Stomach smooth muscle (tissue), 2 donors: Measurements from ENCODE around the gene RAPGEF1.
A peak's percentile ranks its signal among the peaks of the same experiment; 100 is the strongest.

ENCODE experiments used
- H3K27ac ChIP-seq: one replicate; pipeline ENCODE4 v1.7.0; 2013; ENCODE audit warnings: mild to moderate bottlenecking, low read length, inconsistent platforms
- H3K27me3 ChIP-seq, 2 donors: one replicate each; pipeline ENCODE4 v1.7.0; 2013; ENCODE audit warnings: low read length in 2 of 2; ENCODE audit not compliant: insufficient read depth in 2 of 2, control insufficient read depth in 1 of 2
- H3K36me3 ChIP-seq, 2 donors: one replicate each; pipeline ENCODE4 v1.7.0; 2013; ENCODE audit warnings: low read length in 2 of 2; ENCODE audit not compliant: control insufficient read depth in 2 of 2, insufficient read depth in 2 of 2
- H3K4me1 ChIP-seq: one replicate; pipeline ENCODE4 v1.7.0; 2013; ENCODE audit warnings: low read length; ENCODE audit not compliant: control insufficient read depth, insufficient read depth
- H3K4me3 ChIP-seq, 2 donors: one replicate each; pipeline ENCODE4 v1.7.0; 2013; ENCODE audit warnings: low read length in 2 of 2
- H3K9ac ChIP-seq, 2 donors: one replicate each; pipeline ENCODE4 v1.7.0; 2013; ENCODE audit warnings: low read length in 2 of 2, mild to moderate bottlenecking in 1 of 2
- H3K9me3 ChIP-seq, 2 donors: one replicate each; pipeline ENCODE4 v1.7.0; 2013; ENCODE audit warnings: low read length in 2 of 2; ENCODE audit not compliant: control insufficient read depth in 2 of 2
- donor health status: healthy.
- donor health status: Pancreatic carcinoma.

RAPGEF1 gene

DNA sequence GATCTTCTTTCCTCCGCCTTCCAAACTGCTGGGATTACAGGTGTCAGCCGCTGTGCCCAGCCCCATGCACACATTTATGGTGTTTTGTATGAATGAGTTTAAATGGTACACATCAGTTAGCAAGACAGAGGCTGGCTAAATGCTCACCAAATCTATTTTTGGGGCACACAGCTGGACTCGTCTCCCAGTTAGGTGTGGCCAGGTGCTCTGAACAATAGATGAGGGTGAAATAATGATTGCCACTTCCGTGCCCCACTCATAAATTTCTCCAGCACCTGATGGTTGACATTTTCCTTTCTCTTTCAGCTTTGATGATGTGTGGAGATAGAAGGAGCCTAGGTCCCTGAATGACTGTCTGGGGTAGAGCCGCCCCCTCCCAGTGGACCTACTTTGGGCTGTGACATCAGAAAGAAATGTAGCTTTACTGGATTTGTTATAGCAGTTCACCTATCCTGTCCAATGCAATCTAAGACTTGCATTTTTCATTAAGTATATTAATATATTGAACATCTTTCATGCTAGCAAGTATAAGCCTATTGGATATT is 8.6 kb upstream of the RAPGEF1 start:
- Histone ChIP-seq H3K9me3 (no peaks in the 10 kb centered on the region), H3K4me1 (peaks cover 3% of the 10 kb centered on the region), H3K9ac (peak overlapping the region in 1 of 2 donors; percentile 21), H3K27me3 (no peaks in the 10 kb centered on the region), H3K4me3 (no peak overlapping the region), H3K36me3 (no peaks in the 10 kb centered on the region), H3K27ac (no peak overlapping the region)

DNA sequence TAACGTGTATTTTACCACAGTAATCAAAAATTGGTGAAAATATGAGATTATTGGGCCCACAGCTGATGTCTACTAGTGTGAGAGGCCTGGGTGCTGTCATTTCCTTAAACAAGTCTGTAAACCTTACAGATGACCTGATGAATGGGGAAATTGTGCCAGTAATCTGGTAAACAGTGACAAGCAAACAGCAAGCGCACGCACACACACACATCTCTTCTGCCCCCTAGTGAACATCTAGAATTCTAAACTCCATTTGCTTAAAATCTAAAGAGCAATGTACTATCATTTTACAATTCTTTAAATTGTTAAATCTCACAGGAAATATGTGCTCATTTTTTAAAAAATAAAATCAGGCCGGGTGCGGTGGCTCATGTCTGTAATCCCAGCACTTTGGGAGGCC is 7.5 kb upstream of the RAPGEF1 start:
- Histone ChIP-seq H3K27ac (no peak overlapping the region), H3K36me3 (no peaks in the 10 kb centered on the region), H3K27me3 (no peaks in the 10 kb centered on the region), H3K9ac (no peak overlapping the region), H3K4me1 (peaks cover 3% of the 10 kb centered on the region), H3K4me3 (no peak overlapping the region), H3K9me3 (no peaks in the 10 kb centered on the region)

DNA sequence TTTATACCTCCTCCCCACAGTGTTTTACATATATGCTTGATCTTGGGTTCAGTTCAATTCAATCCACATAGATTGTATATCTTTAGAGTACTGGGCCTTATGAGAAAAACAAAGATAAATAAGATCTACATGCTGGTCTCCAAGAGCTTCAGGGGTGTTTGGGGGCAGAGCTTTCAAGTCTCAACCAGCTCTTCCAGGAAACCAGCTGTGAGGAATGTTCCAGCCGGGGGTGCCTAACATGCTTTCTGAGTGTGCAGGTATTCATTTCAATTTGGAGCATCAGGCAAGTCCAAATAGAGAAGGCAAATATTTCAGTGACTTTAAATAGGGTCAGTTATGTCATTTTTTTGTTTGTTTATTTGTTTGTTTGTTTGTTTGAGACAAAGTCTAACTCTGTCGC is 5.7 kb upstream of the RAPGEF1 start:
- Histone ChIP-seq H3K9ac (no peak overlapping the region), H3K27ac (no peak overlapping the region), H3K27me3 (no peaks in the 10 kb centered on the region), H3K9me3 (no peaks in the 10 kb centered on the region), H3K36me3 (no peaks in the 10 kb centered on the region), H3K4me3 (no peak overlapping the region), H3K4me1 (peaks cover 3% of the 10 kb centered on the region)

DNA sequence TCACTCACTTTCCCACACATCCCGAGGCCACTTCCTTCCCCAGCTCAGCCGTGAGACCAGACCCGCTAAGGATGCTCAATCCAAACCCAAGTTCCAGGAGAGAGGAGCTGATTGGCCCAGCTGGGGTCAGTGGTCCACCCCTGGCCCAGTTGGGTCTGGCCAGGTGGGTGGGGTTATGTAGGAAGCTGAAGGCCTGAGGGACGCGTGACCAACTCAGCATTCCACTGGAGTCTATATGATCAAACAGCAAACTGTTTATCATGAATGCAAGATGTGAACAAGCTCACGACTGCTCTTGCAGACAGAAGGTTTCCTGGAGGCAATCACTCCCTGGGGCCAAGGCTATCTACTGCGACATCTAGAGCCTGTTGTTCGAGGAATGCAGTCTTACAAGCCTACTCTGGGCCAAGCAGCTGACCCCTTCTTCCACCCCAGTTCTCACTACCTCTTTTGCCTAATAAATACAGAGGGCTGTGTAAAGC is 4.9 kb upstream of the RAPGEF1 start:
- no peak overlapping the region for H3K9ac ChIP-seq
- no peaks in the 10 kb centered on the region for H3K36me3 ChIP-seq
- H3K9me3 ChIP-seq = no peaks in the 10 kb centered on the region
- H3K4me3 ChIP-seq = no peak overlapping the region
- no peaks in the 10 kb centered on the region for H3K27me3 ChIP-seq
- no peak overlapping the region for H3K27ac ChIP-seq
- H3K4me1 ChIP-seq = peaks cover 3% of the 10 kb centered on the region

DNA sequence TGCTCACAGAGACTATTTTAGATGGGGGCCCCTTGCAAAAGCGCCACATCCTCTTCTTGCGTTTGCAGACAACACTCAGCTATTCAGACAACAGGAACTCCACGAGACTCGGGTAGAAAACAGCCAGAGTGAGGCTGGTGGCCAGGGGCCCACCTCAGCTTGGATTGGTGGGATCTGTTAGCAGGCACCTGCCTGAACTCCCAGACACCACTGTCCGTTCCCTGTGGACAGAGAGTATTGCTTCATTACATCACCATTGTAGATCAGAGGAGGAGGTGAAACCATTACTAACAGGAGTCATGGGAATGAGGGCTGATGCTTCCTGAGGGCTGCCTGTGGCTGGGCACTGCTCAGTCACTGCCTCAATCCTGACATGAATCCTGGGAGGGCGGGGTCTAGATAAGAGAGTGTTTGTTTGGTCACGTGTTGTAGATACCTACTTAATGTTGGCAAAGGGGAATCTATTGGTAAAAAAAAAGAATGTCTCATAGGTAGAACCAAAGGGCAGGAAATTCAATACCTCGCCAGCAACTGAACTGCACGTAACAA is 4.4 kb upstream of the RAPGEF1 start:
- Histone ChIP-seq H3K36me3 (no peaks in the 10 kb centered on the region), H3K27me3 (no peaks in the 10 kb centered on the region), H3K9ac (no peak overlapping the region), H3K4me3 (no peak overlapping the region), H3K4me1 (peaks cover 3% of the 10 kb centered on the region), H3K9me3 (no peaks in the 10 kb centered on the region), H3K27ac (no peak overlapping the region)

DNA sequence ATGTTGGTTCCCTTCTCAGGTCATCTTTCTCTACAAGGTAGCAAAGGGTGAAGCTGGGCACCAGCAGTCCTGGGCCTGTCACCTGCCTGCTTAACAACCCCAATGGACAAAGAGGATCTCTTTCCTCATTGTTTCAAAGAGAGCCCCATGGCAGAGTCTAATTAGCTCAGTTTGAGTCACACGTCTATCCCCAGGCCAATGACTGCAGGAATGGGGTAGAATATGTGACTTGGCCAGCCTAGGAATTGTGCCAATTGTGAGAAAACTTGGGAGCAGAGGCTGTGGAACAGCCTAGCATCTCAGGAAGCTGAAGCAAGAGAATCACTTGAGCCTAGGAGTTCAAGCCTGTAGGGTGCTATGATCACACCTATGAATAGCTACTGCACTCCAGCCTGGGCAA is 3.6 kb upstream of the RAPGEF1 start:
- no peaks in the 10 kb centered on the region for H3K36me3 ChIP-seq
- no peak overlapping the region for H3K9ac ChIP-seq
- H3K4me3 ChIP-seq = no peak overlapping the region
- H3K27ac ChIP-seq = no peak overlapping the region
- H3K4me1 ChIP-seq = peaks cover 10% of the 10 kb centered on the region
- H3K9me3 ChIP-seq = no peaks in the 10 kb centered on the region
- H3K27me3 ChIP-seq = no peaks in the 10 kb centered on the region

DNA sequence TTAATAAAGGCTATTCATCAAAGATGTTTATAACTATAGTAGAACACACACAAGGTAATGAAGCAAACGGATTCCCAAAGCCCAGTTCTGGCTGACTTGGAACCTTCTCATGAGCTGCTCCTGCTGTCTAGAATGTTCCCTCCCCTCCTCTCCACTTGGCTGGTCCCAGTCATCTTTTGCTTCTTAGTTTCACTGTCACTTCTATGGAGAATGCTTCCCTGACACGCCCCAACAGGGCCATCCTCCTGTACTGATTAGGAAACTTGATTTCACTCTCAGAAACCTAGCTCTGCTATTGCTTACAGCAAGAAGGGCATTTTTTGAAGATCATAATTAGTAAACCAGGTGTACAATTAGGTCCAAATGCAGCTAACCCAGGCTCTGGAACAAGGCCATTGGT is 3.2 kb upstream of the RAPGEF1 start:
- H3K9me3 ChIP-seq = no peaks in the 10 kb centered on the region
- no peaks in the 10 kb centered on the region for H3K36me3 ChIP-seq
- no peaks in the 10 kb centered on the region for H3K27me3 ChIP-seq
- no peak overlapping the region for H3K4me3 ChIP-seq
- no peak overlapping the region for H3K9ac ChIP-seq
- no peak overlapping the region for H3K27ac ChIP-seq
- peaks cover 14% of the 10 kb centered on the region for H3K4me1 ChIP-seq

DNA sequence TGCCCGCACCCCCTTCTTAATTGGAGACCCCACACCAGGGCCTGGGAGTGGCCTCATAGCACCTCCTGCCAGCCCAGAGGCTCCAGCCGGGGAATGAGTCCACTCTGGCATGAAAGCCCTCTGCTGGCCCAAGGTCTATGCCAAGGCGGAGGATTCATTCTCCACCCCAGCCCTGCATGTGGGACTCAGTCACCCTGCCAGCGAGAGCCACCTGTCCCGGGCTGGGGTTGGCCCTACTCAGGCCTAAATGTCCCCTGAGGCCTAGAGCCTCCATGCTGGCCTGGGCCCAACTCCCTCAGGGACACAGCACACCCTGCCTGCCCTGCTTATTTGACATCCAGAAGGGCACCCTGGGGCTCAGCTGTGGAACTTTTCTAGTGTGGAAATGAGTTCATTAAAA is 1.0 kb upstream of the RAPGEF1 start:
- H3K4me1 ChIP-seq = peaks cover 21% of the 10 kb centered on the region
- no peaks in the 10 kb centered on the region for H3K9me3 ChIP-seq
- H3K9ac ChIP-seq = no peak overlapping the region
- no peaks in the 10 kb centered on the region for H3K36me3 ChIP-seq
- H3K4me3 ChIP-seq = no peak overlapping the region
- no peaks in the 10 kb centered on the region for H3K27me3 ChIP-seq
- H3K27ac ChIP-seq = no peak overlapping the region

DNA sequence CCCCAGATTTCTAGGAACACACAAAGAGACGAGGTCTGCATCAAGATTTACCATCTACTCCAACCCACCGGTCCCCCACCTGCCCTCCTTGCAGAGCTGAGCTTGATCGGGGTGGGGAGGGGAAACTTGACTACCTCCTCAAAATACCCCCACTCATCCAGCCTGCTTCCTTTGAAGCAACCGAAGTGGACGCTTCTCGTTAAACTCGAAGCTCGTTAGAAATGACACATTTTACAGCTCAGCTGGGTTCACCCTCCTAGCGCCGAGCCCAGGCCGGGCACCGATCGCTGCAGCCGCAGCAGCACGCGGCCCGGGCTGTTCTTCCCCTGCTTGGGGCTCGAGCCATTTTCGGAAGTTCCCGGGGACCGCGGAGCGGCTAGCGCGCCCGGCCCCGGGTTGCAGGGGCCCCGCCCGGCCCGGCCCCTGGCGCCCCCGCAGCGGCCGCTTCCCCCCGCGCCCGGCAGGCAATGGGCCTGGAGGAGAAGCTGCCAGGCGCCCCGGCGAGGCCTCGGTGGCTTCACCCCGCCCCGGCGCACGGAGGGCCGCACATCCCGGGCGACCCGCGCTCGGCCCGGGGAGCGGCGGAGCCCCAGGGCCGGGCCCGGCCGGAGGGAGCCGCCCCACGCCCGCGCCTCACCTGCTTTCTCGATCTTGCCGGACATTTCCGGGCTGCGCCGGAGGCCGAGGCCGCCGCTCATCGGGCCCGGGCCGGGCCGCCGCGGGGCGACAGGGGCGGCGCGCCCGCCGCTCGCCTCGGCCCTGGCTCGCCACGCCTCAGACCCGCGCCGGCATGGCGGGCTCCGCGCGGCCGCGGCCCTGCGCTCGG is 530 bp downstream of the RAPGEF1 start:
- Histone ChIP-seq H3K36me3 (peaks cover 0 to 2% of the 10 kb centered on the region in 2 donors), H3K27ac (no peak overlapping the region), H3K4me1 (peaks cover 27% of the 10 kb centered on the region)

DNA sequence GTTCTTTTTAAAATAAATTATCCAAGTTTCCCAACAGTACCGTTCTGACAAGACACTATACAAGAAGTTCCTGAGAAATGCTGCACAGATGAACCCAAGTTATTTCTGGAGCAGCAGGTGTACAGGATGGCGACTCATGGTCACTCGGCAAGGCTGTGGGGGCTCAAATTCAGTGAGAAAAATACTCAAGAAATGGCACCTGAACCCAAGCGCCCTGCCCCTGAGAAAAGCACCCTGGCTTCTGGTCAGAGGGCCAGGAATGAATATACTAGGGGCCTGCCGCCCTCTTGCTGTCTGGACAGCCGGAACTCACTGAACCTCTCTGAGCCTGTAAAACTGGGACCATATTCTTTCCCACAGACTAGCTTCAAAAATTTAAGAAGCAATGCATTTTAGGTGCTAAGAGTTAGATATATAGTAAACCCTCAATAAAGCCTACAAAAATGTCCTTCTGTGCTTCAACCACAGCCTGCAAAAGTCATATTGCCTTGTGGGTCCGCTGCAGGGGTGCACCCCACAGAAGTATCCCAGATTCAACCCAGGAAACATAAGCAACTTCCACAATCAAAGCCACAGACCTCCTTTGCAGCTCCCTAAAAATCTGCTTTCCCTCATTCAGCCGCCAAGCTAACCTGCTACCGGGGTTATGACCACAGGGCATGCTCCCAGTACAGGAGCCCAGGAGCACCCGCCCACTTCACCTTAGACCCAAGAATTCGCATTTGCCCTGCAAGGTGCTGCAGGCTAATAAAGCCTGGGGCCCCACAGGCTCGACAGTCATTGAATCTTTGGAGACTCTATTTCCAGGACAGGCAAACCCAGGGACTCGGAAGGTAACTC is 1.4 kb downstream of the RAPGEF1 start:
- no peak overlapping the region for H3K27ac ChIP-seq
- H3K4me3 ChIP-seq = peak overlapping the region; percentile 73 to 82
- H3K9ac ChIP-seq = peak overlapping the region; percentile 59 to 78
- H3K9me3 ChIP-seq = no peaks in the 10 kb centered on the region
- peaks cover 0 to 2% of the 10 kb centered on the region in 2 donors for H3K36me3 ChIP-seq
- peaks cover 32% of the 10 kb centered on the region for H3K4me1 ChIP-seq
- H3K27me3 ChIP-seq = no peaks in the 10 kb centered on the region

More for the DNA sequence above, 530 bp downstream of the RAPGEF1 start:
- Histone ChIP-seq H3K9ac (peak overlapping the region; percentile 59 to 78), H3K4me3 (peak overlapping the region; percentile 73 to 82), H3K27me3 (no peaks in the 10 kb centered on the region), H3K9me3 (no peaks in the 10 kb centered on the region)
